Measurements from ENCODE around the gene ZNHIT3. TPM values are rescaled to one million over a fixed set of nuclear protein-coding genes. Genes with fewer than 3 reads are reported as not detected.
"Not testable (repeated sequence)": the region's sequence is repeated elsewhere in the genome, so short reads cannot be mapped to it uniquely, and the experiment has no call there.

The ZNHIT3 gene
- total RNA-seq, 1 donor: 17.7 TPM

DNA sequence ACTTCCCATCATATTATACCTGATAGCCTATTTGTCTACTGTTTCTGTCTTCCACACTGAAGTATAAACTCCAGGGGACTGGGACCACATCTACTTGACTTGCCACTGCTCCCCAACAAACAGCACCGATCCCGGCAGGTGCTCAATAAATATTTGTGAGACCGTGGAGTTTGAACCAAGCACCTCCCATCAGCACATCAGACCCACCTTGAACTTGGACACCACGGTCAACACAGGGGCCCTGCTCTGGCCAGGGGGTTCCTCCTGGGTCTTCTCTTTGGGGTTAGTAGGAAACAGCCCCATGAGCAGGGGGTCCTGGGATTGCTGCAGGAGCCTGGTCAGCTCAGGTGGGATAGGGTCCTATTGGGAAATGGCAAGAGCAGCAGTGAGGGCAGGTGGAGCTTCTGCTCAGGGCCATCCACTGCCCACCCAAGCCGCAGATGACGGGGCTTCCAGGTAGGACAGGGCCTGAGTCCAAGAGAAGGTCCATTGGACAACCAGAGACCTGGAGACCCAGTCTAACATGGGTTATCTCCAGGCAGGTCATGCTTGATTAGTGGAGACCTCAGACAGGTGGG is 19.9 kb downstream of the ZNHIT3 start:
- DNase-seq (ENCODE audit: low read depth): no peak
- no peak for TF ChIP-seq CTCF (IDR thresholded peaks at IDR 0.05; ENCODE audit: insufficient read depth, low read depth, low read length)
- H3K4me3 ChIP-seq (ENCODE audit: low read depth, low read length): no peak overlapping the region

DNA sequence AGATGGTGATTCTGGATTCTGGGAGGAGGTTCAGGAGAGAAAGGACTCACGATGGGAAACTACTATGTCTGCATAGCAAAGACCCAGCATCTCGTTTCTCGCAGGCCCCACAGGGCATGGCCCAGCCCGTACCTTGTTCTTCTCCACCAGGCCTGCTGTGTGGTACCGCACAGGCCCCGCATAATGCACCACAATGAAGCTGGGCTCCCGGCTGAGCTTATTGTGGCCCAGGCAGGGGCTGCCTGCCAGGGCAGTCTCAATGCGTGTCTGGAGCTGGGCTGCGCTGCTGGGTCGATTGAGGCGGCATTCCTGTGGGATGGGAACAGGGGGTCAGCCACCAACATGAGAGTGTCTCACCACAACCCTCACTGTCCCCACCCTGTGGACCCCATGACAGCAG is 20.4 kb downstream of the ZNHIT3 start:
- H3K4me3 ChIP-seq (ENCODE audit: low read depth, low read length): no peak overlapping the region
- no peak for DNase-seq (ENCODE audit: low read depth)
- no peak for TF ChIP-seq CTCF (IDR thresholded peaks at IDR 0.05; ENCODE audit: insufficient read depth, low read depth, low read length)

DNA sequence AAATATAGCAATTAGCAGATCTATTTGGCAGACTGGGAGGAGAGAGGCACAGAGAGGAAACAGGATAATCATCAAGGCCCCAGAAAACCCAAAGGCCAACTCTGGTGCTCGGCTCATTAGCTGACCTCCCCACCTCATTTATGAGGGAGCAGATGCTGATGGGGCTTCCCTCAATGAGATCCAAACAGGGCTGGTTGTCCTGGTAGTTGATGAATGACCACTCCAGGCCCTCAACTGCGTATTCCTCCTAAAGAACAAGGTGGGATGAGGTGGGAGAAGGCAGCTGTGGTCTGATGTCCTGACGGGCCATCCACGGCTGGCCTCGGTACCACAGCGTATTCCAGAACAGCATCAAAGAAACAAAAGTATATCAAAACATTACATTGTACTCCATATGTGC is 20.8 kb downstream of the ZNHIT3 start:
- no peak for DNase-seq (ENCODE audit: low read depth)
- H3K4me3 ChIP-seq (ENCODE audit: low read depth, low read length): no peak overlapping the region
- no peak for TF ChIP-seq CTCF (IDR thresholded peaks at IDR 0.05; ENCODE audit: insufficient read depth, low read depth, low read length)

DNA sequence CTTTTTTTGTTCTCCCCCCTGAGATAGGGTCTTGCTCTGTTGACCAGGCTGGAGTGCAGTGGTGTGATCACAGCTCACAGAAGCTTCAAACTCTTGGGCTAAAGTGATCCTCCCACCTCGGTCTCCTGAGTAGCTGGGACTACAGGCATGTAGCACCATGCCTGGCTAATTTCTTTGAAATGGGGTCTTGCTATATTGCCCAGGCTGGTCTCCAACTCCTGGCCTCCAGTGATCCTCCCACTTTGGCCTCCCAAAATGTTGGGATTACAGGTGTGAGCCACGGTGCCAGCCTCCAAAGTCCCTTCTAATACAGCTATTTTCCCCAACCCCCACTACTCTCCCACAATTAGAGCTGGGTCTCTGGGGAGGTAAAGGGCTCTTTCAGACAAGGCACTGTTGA is 22.0 kb downstream of the ZNHIT3 start:
- not testable (repeated sequence) for DNase-seq (ENCODE audit: low read depth); H3K4me3 ChIP-seq (ENCODE audit: low read depth, low read length)

- TF ChIP-seq CTCF (IDR thresholded peaks at IDR 0.05; ENCODE audit: insufficient read depth, low read depth, low read length): no peak
- no peak for DNase-seq (ENCODE audit: low read depth)
- no peak overlapping the region for H3K4me3 ChIP-seq (ENCODE audit: low read depth, low read length)
These were observed 22.9 kb downstream of the ZNHIT3 start for GRCh38 chr17:36509272-36509985.

DNA sequence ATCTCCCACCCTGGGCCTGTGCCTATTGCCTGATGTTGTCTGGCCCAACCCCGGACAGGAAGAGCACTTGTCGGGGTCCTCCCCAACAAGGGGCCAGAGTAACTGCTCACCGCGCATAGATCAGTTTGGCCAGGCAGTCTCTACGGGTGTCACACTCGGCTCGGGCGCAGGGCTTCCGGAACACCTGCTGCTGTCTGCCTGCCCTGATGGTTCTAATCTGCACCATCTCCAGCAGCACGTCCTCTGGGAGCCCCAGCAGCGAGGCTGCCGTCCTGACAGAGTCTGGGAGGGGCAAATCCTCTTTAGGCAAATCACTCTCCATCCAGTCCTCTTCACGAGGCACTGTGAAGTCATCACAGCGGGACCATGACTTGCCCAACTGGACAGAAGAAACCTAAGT is 24.2 kb downstream of the ZNHIT3 start:
- no peak for DNase-seq (ENCODE audit: low read depth)
- H3K4me3 ChIP-seq (ENCODE audit: low read depth, low read length): no peak overlapping the region
- TF ChIP-seq CTCF (IDR thresholded peaks at IDR 0.05; ENCODE audit: insufficient read depth, low read depth, low read length): no peak

GRCh38 chr17:36511216-36511615 is 24.7 kb downstream of the ZNHIT3 start:
- H3K4me3 ChIP-seq (ENCODE audit: low read depth, low read length): no peak overlapping the region
- DNase-seq (ENCODE audit: low read depth): no peak
- TF ChIP-seq CTCF (IDR thresholded peaks at IDR 0.05; ENCODE audit: insufficient read depth, low read depth, low read length): no peak

All from fibroblast of villous mesenchyme (primary cell).